ENCODE measurements around the gene CRISP2. TPM values are rescaled to one million over a fixed set of nuclear protein-coding genes. Genes with fewer than 3 reads are reported as not detected.

CRISP2 gene
- total RNA-seq, 1 experiment from 2014 or later: not detected

GRCh38 chr6:49646942-49647341 is 66.4 kb downstream of the CRISP2 start:
- no peaks in the 10 kb centered on the region for H3K4me1 Mint-ChIP-seq (ENCODE audit: low read depth, unreplicated experiment)
- no peak overlapping the region for H3K4me3 Mint-ChIP-seq (ENCODE audit: unreplicated experiment)
- no peaks in the 10 kb centered on the region for H3K9me3 ChIP-seq
- H3K36me3 Mint-ChIP-seq (ENCODE audit: insufficient read depth, unreplicated experiment): no peaks in the 10 kb centered on the region
- no peak for DNase-seq
- ChIA-PET POLR2A (no interaction called here), CTCF (no interaction called here)
- no peaks in the 10 kb centered on the region for H3K4me1 ChIP-seq
- no peaks in the 10 kb centered on the region for H3K27me3 Mint-ChIP-seq (ENCODE audit: insufficient read depth, unreplicated experiment)
- H3K4me3 ChIP-seq (ENCODE audit: low read depth, low read length): no peak overlapping the region
- no peaks in the 10 kb centered on the region for H3K27me3 ChIP-seq (replicated peaks; ENCODE audit: control insufficient read depth, insufficient read depth, low read length)
- H3K27ac Mint-ChIP-seq (ENCODE audit: unreplicated experiment): no peak overlapping the region
- BruUV-seq (replicated peaks): no TSS peak
- no peaks in the 10 kb centered on the region for H3K9me3 Mint-ChIP-seq (ENCODE audit: unreplicated experiment)
- intact Hi-C loops (cut with micrococcal nuclease; ENCODE audit: unreplicated experiment): no loop called here
- no peaks in the 10 kb centered on the region for H3K36me3 ChIP-seq (ENCODE audit: control insufficient read depth, insufficient read depth, low read length)
- TF ChIP-seq, protein P1, sequence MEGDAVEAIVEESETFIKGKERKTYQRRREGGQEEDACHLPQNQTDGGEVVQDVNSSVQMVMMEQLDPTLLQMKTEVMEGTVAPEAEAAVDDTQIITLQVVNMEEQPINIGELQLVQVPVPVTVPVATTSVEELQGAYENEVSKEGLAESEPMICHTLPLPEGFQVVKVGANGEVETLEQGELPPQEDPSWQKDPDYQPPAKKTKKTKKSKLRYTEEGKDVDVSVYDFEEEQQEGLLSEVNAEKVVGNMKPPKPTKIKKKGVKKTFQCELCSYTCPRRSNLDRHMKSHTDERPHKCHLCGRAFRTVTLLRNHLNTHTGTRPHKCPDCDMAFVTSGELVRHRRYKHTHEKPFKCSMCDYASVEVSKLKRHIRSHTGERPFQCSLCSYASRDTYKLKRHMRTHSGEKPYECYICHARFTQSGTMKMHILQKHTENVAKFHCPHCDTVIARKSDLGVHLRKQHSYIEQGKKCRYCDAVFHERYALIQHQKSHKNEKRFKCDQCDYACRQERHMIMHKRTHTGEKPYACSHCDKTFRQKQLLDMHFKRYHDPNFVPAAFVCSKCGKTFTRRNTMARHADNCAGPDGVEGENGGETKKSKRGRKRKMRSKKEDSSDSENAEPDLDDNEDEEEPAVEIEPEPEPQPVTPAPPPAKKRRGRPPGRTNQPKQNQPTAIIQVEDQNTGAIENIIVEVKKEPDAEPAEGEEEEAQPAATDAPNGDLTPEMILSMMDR (IDR thresholded peaks at IDR 0.05; ENCODE audit: insufficient read depth in 1 of 2, low read depth in 1 of 2, low read length in 1 of 2, severe bottlenecking in 1 of 2, unreplicated experiment in 1 of 2): no peak

DNA sequence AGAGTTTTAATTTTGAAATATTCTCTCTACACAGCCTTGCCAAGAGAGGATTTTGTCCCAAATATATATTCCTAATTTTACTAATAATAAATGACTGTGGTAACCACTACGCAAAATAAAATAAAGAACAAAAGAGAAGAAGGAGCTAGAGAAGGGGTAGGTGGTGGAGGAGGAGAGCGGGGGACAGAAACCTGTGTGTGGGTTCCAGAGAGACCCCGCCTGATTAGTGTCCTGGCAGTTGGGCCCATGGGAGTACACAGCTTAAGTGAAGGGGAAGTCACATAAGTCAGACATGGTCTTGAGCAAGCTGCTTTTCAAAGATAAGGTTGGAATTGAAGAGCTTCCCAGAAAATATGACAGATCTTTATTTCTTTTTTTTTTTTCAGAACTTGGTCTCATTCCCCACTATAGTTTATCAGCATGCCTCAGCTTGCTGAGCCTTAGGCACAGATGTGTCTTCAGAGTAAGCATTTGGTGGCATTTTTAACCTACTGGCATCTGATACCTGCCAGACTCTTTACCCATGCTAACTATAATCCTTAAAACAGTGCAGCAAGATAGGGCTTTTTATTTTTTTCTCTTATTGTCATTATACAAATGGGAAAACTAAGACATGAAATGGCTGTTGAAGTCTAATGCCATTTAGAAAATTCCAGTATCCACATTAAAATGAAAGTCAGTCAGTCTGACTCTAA is 67.1 kb downstream of the CRISP2 start:
- Mint-ChIP-seq H3K4me1 (ENCODE audit: low read depth, unreplicated experiment) (no peaks in the 10 kb centered on the region), H3K27ac (ENCODE audit: unreplicated experiment) (no peak overlapping the region), H3K4me3 (ENCODE audit: unreplicated experiment) (no peak overlapping the region), H3K36me3 (ENCODE audit: insufficient read depth, unreplicated experiment) (no peaks in the 10 kb centered on the region), H3K9me3 (ENCODE audit: unreplicated experiment) (no peaks in the 10 kb centered on the region), H3K27me3 (ENCODE audit: insufficient read depth, unreplicated experiment) (no peaks in the 10 kb centered on the region)
- TF ChIP-seq, protein P1 (IDR thresholded peaks at IDR 0.05; ENCODE audit: insufficient read depth in 1 of 2, low read depth in 1 of 2, low read length in 1 of 2, severe bottlenecking in 1 of 2, unreplicated experiment in 1 of 2): no peak
- CTCF ChIA-PET: no interaction called here
- Histone ChIP-seq H3K4me1 (no peaks in the 10 kb centered on the region), H3K36me3 (ENCODE audit: control insufficient read depth, insufficient read depth, low read length) (no peaks in the 10 kb centered on the region), H3K4me3 (ENCODE audit: low read depth, low read length) (no peak overlapping the region), H3K27me3 (replicated peaks; ENCODE audit: control insufficient read depth, insufficient read depth, low read length) (no peaks in the 10 kb centered on the region), H3K9me3 (no peaks in the 10 kb centered on the region)
- POLR2A ChIA-PET: no interaction called here
- DNase-seq: no peak
- intact Hi-C loops (cut with micrococcal nuclease; ENCODE audit: unreplicated experiment): no loop called here
- no TSS peak for BruUV-seq (replicated peaks)

DNA sequence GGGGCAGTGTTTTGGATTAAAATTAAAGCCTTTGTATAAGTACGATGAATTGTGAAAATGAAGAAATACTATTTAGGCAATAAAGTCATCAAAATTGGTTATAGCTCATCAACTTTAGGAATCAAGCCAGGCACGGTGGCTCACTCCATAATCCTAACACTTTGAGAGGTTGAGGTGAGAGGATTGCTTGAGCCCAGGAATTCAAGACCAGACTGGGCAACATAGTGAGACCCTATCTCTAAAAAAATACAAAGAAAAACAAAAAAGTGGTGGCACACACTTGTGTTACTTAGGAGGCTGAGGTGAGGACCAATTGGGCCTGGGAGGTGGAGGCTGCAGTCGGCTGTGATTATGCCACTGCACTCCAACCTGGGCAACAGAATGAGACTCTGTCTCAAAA is 68.2 kb downstream of the CRISP2 start:
- no TSS peak for BruUV-seq (replicated peaks)
- ChIA-PET POLR2A (no interaction called here), CTCF (no interaction called here)
- Histone ChIP-seq H3K27me3 (replicated peaks; ENCODE audit: control insufficient read depth, insufficient read depth, low read length) (no peaks in the 10 kb centered on the region), H3K4me3 (ENCODE audit: low read depth, low read length) (no peak overlapping the region), H3K4me1 (no peaks in the 10 kb centered on the region), H3K9me3 (no peaks in the 10 kb centered on the region), H3K36me3 (ENCODE audit: control insufficient read depth, insufficient read depth, low read length) (no peaks in the 10 kb centered on the region)
- H3K9me3 Mint-ChIP-seq (ENCODE audit: unreplicated experiment): no peaks in the 10 kb centered on the region
- DNase-seq: no peak
- H3K4me1 Mint-ChIP-seq (ENCODE audit: low read depth, unreplicated experiment): no peaks in the 10 kb centered on the region
- H3K4me3 Mint-ChIP-seq (ENCODE audit: unreplicated experiment): no peak overlapping the region
- TF ChIP-seq, protein P1 (IDR thresholded peaks at IDR 0.05; ENCODE audit: insufficient read depth in 1 of 2, low read depth in 1 of 2, low read length in 1 of 2, severe bottlenecking in 1 of 2, unreplicated experiment in 1 of 2): no peak
- no peaks in the 10 kb centered on the region for H3K27me3 Mint-ChIP-seq (ENCODE audit: insufficient read depth, unreplicated experiment)
- H3K36me3 Mint-ChIP-seq (ENCODE audit: insufficient read depth, unreplicated experiment): no peaks in the 10 kb centered on the region
- H3K27ac Mint-ChIP-seq (ENCODE audit: unreplicated experiment): no peak overlapping the region
- intact Hi-C loops (cut with micrococcal nuclease; ENCODE audit: unreplicated experiment): no loop called here

Other genes with a start within 250 kb of the CRISP2 start
- gene GLYATL3, start 213.6 kb downstream of the CRISP2 start, total RNA-seq (2022): not detected in 2 replicates
- gene C6orf141, start 162.9 kb downstream of the CRISP2 start, total RNA-seq (2022): 2.1 and 2.3 TPM in 2 replicates
- not detected in 2 replicates for gene RHAG, start 76.7 kb downstream of the CRISP2 start, total RNA-seq (2022)
- gene CRISP3, start 30.8 kb upstream of the CRISP2 start, total RNA-seq (2022): not detected in 2 replicates
- gene PGK2, start 73.7 kb upstream of the CRISP2 start, total RNA-seq (2022): not detected in 2 replicates
- gene CRISP1, start 153.0 kb upstream of the CRISP2 start, total RNA-seq (2022): not detected in 2 replicates